ENCODE results near the gene FUT7.

Gene FUT7

DNA sequence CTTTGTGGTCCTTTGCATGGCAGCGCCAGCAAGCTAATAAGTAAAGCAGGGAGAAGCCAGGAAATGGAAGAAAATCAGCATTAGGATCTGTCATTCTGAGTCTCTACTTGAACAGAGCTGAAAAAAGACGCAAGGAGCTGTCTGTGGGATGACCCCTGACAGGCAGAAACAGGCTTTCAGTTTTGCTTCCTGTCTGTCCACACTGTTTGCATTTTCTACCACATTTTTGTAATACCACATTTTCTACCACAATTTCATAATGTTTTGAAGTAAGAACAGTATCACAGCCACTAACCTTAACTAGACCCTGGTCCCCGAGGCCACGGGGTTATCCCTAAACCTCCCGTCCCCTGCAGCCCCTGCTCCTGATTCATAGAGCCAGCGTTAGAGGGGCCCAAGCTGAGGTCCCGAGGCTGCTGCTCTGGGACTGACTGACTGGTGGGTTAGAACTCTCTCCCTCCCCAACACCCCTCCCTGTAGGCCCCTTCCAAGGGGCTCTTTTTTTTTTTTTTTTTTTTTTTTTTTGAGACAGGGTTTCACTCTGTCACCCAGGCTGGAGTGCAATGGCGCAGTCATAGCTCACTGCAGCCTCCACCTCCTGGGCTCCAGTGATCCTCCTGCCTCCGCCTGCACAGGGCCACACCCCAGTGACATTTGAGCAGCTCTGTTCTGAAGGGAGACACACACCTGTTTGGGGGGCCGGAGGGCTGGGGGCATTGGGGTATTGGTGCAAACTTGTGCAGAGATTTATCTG is 31.5 kb downstream of the FUT7 start:
- DNase-seq, result no peak

DNA sequence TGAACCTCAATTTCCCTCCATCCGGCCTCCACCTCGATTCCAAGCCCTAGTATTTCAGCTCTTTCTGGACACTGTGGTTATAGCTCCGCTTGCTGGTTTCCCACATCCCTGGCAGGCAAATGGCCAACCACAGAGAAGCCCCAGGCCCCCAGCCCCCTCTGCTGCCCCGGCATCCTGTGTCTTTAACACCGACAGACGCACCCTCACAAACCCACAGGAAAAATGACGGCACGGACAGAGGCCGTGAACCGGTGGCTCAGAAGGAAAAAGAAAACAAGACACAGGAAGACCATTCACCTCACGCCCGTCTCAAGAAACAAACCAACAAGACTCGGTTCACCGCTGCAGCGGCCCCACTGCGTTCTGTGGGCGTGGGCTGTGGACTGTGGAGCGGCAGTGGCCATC is 34.1 kb downstream of the FUT7 start:
- DNase-seq, result peak; percentile 35

DNA sequence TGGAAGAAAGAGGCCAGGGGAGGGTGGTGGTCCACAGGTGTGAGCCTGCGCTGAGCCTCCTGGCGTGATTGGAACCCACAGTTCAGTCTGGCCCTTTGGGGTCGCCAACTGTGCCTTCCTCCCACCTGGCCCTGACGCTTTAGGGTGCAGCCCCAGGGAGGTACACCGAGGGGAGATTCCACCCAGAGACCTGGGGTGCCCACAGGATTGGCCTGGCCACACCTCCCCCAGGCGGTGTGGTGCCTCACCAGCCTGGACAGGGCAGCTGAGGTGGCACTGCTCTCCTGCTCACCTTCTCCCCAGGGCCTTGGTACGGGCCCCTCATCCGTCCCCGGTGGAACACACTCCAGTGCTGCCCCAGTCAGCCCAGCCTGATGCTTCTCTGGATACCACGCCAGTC is 34.5 kb downstream of the FUT7 start:
- no peak for DNase-seq

DNA sequence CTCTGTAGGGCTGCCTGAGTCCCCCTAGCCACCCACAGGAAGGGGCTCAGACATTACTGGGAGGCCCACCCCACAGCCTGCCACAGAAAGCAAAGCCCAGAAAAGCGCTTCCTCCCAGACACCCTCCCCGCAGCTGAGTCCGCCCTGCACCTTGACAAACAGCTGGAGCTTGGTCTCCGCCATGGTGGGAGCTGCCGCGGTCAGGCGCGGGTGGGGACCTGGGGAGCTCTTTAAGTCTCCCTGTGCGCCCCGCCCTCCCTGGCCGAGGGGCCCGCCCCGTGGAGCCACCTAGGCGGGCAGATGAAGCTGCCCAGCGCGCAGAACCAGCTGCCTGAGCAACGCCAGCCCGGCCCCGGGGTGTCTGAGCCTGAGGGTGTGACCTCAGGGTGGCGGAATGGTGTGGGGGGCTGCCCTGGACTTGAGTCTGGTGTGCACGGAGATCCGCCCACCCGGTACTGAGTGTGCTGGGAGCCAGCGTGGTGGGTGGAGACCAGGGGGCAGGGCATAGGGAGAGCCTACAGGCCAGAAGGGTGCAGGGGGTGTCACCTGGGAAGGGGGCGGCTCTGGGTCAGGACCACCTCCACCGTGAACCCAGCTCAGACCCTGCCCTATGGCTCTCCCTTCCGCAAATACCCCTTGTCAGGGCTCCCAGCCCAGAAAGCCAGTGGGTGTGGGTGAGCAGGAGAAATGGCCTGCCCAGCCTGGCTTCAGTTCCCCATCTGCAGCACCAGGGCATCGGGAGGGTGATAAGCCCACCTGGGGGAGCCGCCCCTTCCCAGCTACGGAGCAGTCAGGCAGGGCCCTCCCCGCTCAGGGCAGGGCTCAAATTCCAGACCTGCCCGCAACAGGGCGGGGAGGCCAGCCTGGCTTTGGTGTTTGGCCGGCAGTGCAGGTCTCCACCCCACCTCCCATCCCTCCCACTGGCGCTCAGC is 35.3 kb downstream of the FUT7 start, which contains the start of gene CLIC3:
Gene CLIC3, minus strand, starts transcription at position 208 of the 932 bp plus-strand sequence. Its CDS starts 25 bp downstream, at position 183.
- DNase-seq, result peak; percentile 69

DNA sequence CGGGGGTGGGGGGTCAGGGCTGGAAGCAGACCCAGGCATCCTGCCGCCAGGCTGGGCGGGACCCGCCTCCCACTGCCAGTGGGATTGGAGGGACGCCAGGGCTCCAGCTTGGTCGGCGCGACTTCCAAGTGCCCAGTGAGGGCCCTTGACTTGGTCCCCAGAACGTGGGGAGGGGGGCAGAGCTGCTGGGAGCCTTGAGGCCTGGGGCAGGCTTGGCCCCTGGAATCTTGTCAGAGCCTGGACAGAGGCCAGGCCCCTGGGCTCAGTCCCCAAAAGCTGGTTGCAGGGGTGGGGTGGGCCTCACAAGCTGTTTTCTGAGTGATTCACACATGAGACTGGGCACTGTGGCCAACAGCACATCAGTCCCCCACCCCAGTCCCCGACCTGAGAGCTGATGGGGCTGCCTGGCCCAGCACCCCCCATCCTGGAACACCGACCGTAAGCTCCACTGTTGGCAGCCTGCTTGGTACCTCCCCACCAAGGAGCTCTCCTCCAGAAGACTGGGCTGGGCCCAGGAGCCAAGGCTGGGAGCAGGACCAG is 36.0 kb downstream of the FUT7 start:
- DNase-seq, result no peak

DNA sequence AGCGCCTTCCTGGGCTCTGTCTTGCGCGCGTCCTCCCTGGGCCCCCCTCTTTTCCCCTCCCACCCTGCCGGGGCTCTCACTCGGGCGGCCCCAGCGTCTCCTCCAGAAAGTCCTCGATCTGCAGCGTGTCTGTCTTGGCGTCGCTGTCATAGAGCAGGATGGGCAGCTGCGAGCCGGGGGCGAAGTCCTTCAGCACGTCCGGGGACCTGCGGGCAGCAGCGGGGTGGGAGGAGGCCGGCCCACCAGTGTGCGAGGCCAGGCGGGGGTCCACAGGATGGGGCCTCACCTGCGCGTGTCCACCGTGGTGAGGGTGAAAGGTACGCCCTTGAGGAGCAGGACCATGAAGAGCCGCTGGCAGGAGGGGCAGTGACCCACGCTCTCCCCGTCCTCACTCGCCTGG is 36.5 kb downstream of the FUT7 start:
- no peak for DNase-seq

DNA sequence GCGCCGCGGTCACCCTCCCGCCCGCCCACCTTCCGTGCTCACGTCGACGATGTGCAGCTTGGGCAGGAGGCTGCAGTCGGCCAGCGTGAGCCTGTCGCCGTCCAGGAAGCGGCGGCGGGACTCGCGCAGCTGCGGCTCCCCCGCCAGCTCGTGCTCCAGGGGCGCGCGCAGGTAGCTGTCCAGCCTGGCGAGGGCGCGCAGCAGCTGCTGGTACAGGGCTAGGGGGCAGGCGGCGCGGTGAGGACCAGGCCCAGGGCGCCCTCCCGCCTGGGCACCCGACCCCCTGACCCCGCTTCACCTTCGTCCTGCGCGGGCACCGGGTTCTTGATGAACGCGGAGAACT is 37.0 kb downstream of the FUT7 start:
- no peak for DNase-seq

DNA sequence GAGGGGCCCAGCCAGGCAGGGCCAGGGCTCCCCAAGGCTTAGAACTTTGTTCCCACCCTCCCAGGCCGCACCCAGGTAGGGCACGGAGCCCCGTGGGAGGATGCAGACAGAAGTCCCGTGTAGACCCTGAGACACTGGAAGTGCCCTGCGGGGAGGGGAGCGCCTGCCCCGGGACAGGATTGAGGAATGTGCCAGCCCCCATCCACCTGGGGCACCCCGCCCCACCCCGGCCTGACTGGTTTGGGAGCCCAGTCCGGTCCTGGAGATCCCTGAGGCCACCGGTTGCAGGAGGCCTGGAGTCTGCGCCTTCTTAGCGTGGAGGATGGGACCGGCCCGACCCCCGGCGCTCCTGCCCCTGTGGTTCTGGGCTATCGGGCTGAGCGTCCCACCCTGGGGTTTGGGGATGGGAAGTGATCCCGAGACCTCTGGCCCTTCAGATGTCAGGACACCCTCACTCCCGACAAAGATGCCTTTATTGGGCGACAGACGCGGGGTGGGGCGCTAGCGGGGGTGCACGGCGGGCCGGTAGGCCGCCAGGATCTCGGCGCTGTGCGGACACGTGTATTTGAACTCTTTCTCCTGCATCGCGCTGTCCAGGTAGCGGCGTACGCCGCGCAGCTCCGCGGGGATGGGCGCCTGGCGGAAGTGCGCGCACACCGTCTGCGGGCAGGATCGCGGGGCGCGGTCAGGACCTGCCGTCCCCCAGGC is 37.6 kb downstream of the FUT7 start:
- no peak for DNase-seq

DNA sequence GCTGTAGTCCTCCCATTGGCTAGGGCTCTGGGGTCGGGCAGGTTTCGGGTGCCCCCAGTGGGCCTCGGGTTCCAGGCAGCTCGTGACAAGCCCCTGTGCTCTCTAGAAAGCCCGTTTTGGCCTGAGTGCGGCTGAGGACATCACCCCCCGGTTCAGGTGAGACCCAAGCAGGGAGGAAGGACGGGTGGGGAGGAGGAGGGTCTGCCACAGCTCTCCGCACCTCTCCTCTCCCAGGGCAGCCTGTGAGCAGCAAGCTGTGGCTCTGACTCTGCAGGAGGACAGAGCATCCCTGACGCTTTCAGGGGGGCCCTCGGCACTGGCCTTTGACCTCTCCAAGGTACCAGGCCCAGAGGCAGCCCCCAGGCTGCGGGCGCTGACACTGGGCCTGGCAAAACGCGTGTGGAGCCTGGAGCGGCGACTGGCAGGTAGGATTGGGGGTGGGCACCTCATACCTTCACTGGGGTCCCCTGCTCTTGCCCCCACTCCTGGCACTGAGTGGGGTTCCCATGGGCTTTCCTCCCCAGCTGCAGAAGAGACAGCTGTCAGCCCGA is 39.0 kb downstream of the FUT7 start:
- no peak for DNase-seq

DNA sequence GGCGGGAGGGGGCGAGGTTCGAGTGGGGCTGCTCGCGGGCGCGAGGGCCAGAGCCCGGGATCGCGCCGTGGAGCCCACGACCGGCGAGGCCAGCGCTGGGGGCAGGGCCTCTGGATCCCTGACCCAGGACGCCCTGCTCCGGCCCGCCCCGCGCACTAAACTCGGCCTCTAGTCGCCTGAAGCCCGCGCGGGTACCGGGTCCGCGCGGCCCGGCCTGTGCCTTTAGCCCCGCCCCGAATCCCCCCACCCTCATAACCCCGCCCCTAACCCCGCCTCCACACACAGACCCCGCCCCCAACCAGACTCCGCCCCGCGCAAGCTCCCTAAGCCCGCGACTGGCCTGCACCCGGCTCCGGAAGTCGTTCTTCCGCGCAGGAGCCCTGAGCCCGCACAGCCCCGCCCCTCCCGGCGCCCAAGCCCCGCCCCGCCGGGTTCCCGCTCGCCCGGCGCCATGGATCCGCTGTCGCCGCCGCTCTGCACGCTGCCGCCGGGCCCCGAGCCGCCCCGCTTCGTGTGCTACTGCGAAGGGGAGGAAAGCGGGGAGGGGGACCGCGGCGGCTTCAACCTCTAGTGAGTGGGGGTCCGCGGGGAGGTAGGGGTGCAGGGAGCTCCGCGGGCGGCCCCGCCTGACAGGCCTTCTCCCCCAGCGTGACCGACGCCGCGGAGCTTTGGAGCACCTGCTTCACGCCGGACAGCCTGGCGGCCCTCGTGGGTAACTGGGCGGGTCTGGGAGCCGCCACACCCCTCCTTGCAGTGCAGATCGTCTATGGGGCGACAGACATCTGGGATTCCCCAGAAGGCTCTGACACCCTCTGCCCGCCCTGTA is 39.7 kb downstream of the FUT7 start, which contains the start of gene PAXX:
Gene PAXX, plus strand, starts transcription at position 430 of the 826 bp plus-strand sequence. Its CDS starts 22 bp downstream, at position 452.
- DNase-seq, result peak; percentile 85

DNA sequence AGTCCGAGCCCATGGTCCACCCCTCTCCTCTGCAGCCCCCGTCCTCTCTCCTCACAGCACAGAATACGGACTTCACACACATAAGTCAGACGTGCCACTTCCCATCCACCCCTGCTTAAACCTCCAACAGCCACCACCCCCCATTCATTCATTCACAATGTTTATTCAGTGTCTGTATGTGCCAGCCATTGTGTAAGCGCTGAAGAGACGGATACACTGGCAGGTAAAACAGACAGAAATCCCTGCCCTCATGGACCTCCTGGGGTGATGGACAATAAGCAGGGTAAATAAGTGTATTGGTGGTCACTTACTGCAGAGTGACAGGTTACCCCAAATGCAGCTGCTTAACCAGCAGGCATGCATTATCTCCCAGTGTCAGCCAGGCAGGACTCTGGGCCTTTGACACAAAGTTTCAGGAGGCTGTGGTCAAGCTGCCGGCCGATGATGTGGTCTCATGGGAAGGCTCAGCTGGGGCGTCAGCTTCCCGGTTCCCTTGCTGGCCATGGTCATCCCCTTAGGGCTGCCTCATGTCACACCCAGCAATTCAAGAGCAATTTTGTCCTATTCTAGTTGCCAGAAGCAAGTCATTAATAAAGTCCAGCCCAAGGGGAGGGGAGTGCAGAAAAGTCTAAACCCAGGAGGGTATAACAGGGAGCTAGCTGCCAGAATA is 41.5 kb downstream of the FUT7 start:
- no peak for DNase-seq

DNA sequence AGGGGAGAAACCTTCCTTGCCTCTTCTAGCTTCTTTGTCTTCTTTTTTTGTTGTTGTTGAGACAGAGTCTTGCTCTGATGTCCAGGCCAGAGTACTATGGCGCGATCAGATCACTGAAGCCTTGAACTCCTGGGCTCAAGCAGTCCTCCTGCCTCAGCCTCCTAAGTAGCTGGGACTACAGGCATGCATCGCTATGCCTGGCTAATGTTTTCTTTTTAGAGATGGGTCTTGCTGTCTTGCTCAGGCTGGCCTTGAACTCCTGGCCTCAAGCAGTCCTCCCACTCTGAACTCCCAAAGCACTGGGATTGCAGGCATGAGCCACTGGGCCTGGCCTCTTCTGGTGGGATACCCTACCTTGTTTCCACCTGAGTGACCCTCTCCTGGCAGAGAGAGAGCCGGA is 43.0 kb downstream of the FUT7 start:
- no peak for DNase-seq

DNA sequence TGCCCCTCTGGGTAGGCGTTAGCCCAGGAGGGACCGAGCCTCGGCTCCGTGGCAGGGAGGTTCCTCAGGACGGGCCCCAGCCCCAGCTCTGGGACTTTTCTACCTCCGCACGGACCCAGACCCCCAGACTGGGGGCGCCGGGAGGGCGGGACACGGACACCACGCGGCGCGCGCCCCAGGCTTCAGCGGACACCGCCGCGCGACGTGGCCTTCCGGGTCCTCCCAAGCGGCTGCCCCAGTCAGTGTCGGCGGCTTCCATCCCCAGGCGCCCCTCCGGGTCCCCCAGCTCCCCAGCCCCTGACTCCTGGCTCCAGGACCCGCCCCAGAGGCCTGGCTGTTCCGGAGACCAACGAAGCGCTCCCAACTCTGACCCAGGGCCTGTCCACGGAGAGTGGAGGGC is 46.0 kb downstream of the FUT7 start:
- DNase-seq, result no peak

DNA sequence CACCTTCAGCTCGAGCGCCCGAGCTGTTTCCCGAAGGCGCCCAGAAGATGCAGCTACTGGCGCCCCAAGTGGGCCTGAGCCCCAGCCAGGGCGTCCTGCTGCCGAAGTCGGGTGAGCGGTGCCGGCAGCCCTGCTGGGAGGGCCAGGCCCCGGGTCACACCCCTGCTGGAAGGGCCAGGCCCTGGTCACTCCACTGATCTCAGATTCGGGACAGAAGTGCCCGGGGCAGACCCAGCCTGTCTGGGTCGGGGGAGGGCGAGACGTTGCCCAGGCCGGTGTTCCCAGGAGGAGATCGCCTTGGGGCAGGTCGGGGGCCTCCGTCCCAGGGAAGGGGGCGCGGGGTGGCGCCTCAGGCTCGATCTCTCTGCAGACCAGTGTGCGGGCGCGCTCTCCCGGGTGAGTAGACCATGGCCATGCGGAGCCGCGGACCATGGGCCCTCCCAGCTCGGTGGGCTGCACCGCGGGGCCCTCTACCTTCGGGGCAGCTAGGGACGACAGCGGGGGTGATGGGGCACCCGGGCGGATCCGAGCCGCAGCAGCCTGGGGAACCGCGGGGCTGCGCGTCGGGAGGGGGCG is 46.8 kb downstream of the FUT7 start:
- DNase-seq, result no peak

DNA sequence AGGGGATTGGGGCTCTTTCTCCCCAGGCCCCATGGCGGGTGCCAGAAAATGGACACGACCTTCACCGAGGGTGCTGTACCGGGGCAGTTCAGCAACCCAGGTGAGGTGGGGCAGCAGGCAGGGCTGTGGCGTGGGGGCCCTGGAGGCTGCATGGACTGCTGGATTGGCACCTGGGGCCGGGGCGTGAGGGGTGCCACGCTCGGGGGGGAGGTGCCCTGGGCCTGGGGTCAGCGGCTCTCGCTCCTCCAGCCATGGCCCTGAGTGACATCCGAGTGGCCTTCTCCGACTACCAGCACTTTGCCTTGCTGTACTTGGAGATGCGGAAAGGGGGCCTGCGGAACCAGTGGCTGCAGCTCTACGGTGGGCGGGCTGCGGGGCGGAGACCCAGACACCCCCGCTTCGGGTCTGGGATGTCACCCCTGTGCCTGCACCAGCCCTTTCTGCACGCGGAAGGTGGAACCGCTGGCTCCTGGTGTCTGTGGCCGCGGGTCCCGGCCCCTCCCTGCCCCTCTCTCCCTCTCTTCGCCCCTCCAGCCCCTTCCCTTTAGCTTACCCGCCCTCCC is 47.3 kb downstream of the FUT7 start:
- no peak for DNase-seq

DNA sequence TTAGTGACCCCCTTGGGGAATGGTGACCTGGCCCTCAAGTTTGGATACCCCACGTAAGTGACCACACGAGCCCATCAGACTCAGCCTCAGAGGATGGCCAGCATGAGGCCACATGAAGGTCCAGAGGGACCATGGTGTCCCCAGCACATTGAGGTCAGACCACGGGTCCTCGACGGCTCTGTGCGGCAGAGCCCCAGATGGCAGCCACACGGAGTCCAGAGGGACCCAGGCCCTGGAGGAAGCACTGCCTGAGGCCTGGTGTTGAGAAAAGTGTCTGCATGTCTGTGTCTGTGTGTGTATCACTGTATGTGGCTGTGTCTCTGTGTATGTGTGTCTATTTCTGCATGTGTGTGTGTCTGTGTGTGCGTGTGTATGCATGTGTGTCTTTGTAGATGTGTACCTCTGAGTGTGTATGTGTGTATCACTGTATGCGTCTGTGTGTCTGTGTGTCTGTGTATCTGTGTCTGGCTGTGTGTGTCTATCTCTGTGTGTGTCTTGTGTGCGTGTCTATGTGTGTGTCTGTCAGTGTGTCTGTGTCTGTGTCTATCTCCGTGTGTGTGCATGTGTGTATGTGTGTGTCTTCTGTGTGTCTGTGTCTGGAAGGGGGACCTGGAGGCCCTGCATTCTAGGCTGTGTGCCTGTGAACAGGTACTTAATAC is 48.1 kb downstream of the FUT7 start:
- no peak for DNase-seq

DNA sequence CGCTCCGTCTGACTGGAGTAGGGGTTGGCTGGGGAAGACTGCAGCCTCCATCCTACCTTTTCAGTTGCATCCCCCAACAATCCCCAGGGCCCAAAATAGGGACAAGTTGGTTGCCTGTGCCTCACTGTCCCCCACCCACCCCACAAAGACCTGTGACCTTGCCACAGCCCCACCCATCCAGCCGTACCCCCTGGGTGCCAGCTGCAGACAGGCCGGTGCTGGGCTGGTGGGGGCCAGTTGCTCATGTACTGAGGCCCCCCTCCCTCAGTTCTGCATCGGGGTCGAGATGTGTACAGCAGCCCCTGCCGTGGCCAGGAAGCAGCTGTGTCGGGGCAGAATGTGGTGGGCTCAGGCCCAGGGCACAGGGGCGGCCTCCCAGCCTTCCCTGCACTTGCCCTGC is 48.7 kb downstream of the FUT7 start:
- no peak for DNase-seq

DNA sequence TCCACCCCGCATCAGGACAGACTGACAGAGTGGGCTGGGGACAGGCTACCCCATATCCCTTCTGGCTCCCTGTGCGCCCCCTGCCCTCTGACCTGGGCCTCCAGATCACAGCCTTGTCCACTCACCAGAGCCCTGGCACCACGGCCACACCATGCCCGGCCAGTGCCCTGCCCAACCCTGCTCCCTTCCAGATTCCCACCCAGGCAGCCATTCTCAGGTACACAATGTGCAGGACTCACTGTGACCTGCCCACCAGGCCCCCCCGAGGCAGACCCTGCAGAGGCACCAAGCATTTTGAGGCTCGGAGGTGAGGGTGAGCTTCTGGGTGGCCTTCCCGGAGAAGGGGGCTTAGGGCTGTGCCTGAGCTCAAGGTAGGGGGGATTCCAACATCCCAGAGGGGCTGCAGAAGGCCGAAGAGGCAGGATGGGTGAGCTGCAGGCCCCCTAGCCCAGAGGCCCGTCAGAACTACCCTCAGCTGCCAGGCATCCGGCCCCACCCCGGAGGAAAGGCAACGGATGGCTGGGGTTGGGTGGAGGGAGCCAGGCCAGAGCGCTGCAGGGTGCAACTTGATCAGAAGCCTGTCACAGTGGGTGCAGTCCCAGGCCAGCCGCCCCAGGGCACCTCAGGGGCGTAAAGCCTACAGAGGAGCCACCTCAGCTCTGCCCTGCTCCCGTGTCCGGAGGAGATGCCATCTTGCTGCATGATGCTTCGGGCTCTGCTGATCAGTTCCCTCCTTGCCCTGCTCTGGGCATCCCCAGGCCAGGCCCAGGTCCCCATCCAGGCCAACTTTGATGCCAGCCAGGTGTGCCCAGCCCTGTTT is 49.4 kb downstream of the FUT7 start, which contains the start of gene LCNL1:
Gene LCNL1, plus strand, starts transcription at position 762 of the 820 bp plus-strand sequence. CDS start 594 bp downstream, outside the sequence.
- no peak for DNase-seq
